Measurements from ENCODE around the gene APOL6.
"Not testable (repeated sequence)": the region's sequence is repeated elsewhere in the genome, so short reads cannot be mapped to it uniquely, and the experiment has no call there.

The APOL6 gene

GRCh38 chr22:35638410-35638809, 9.8 kb upstream of the APOL6 start:
- DNase-seq, result no peak

GRCh38 chr22:35641494-35642120, 6.6 kb upstream of the APOL6 start:
- no peak for DNase-seq

GRCh38 chr22:35642305-35642741, 5.9 kb upstream of the APOL6 start:
- DNase-seq, result no peak

DNA sequence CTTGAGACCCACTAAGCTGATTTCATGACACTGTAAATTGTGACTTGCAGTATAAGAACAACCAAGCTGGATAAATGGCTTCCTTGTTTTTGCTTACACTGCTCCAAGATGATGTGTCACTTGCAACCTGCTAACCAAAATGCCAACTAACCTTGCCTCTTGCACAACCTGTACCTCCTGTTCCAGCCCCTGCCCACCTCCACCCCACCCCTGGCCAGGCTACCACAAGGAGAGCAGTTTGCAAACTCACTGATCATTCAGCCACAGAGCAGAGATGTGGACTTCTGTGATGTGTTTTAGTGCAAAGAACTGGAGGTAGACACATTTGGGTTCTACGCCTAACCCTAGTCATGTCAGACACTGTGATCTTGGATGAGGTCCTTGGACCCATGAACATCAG, 4.3 kb upstream of the APOL6 start:
- DNase-seq, result no peak

DNA sequence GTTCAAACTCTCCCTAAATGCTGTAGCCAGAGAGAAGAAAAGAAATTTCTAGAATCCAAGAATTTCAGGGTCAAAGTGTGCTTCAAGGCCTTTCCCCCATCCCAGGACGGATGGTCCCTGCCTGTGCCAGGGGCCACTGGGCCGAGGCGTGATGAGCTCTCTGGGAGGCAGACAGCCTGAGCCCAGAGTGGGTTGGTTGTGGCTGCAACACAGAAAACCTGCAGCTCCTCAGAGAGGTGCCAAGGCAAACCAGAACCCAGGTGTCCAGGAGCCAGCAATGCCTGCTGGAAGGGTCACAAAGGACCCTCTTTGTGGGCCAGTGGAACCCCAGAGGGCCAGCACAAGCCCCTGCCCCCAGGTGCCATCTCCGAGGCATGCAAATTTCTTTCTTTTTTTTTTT, 2.6 kb upstream of the APOL6 start:
- no peak for DNase-seq

DNA sequence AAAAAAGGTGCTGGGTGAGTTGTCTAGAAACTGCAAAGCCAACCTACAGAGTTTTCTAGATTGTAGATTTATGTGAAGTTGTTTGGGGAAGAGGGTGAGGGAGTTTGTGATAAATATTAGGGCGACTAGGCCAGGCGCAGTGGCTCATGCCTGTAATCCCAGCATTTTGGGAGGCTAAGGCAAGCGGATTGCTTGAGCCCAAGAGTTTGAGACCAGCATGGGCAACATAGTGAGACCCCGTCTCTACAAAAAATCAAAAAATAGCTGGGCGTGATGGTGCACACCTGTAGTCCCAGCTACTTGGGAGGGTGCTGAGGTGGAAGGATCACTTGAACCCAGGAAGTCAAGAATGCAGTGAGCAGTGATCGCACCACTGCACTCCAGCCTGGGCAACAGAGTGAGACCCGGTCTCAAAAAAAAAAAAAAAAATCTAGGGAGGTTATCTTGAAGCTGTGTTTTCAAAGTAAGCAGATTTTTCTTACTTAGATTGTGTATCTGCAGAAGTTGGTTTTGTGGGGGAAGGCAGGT, 844 bp downstream of the APOL6 start:
- no peak for DNase-seq

DNA sequence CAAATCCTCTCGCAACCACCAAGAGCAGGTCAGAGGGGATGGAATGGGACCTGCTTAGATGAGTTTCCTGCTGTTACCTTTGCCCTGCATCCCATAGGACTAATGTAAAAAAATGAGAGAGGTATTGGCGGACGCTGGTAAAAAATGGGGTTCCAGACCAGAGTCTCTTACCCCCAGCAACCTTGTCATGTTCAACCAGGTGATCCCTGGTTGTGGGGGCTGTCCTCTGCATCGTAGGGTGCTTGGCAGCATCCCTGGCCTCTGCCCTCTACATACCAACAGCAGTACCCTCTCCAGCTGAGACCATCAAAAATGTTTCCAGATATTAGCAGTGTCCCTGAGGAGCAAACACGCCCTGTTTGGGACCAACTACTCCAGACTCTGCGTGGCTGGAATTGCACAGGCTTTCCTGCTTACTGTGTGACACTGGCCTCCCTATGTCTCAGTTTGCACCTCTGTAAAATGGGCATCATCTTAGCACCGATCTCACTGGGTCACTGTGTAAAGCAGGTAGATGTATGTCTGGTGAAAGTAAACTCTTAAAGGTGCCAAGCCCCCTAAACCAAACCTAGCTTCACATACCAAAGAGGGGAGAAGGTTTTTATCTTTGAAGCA, 1.5 kb downstream of the APOL6 start:
- DNase-seq, result no peak

DNA sequence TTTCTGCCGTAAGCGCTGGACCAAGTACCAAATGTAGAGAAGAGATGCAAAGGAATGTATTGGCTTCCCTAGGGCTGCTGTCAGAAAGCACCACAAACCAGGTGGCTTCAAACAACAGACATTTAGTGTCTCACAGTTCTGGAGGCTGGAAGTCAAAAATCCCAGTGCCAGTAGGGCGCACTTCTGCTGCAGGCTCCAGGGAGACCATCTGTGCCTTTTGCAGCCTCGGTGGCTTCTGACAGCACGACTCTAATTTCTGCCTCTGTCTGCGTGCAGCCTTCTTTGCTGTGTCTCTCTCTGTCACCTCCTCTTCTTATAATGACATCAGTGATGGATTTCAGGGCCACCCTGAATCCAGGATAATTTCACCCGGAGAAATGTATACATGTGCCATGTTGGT, 2.8 kb downstream of the APOL6 start:
- no peak for DNase-seq

- DNase-seq, result no peak
These were observed 5.6 kb downstream of the APOL6 start for GRCh38 chr22:35653824-35654223.

- DNase-seq, result no peak
These were observed 8.1 kb downstream of the APOL6 start for GRCh38 chr22:35656284-35656752.

DNA sequence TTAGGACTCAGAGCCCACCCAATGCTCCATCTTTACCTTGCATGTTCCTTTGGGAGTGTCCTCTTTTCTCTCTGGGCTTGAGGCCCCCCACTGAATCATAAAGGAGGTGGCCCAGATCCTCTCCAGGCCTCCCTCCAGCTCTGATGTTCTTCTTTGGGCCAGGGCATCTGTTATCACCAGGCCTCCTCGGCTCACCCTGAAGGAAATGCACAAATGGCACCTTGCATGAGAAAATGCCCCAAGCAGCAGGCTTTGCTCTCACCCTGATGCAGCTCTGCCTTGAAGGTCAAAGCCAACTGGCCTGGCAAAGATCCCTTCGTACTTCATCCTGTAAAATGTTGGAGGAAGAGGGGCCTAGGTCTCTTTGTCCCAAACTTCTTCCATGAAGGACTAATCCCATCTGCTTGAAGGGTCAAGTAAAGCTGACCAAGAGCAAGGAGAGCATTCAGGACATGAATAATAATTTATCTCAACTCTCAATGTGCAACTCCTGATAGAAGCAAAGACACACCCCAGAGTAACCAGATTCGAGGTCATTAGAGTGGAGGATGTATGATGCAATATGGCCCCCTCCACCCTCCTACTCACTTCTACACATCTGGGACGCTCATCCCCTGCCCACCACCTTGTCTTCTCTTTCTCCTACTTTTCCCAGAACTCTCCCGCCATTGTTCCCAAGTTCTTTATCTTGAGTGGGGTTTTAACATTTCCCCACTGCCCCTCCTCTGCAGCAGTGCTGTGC, 9.5 kb downstream of the APOL6 start:
- no peak for DNase-seq

DNA sequence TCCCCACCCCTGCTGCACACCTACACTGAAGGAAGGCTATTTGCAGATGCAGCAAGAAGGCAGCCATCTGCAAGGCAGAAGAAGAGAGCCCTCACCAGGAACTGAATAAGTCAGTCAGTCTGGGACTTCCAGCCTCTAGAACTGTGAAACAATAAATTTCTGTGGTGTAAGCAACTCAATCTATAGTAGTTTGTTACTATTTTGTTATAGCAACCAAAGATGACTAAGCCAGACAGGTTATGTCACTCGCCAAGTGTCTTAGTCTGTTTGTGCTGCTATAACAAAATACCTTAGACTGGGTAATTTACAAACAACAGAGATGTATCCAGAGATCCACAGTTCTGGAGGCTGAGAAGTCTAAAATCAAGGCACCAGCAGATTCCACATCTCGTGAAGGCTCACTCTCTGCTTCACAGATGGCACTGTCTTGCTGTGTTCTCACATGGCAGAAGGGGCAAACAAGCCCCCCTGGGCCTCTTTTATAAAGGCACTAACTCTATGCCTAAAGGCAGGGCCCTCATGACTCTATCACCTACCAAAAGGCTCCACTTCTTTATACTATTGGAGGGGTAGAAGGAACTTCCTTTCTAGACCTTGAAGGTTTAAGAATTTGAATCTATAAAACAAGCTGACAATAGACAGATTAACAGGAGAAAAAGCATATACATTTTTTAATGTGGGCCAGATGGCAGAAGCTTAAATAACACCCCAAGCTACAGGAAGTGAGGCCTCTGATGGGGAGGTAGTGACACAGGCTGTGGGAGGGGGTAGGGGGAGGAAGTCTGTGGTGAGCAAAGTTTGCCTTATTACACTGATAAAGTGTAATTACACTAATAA, 12.3 kb downstream of the APOL6 start:
- DNase-seq, result peak; percentile 42

DNA sequence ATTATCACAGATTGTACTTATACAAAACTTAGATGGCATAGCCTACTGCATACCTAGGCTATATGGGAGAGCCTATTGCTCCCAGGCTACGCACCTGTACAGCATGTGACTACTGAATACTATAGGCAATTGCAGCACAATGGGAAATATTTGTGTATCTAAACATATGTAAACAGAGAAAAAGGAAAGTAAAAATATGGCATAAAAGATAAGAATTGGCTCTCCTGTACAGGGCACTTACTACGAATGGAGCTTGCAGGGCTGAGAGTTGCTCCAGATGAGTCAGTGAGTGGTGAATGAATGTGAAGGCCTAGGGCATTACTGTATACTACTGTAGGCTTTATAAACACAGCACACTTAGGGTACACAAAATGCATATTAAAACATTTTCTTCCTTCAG, 13.2 kb downstream of the APOL6 start:
- no peak for DNase-seq

- no peak for DNase-seq
These were observed 14.7 kb downstream of the APOL6 start for GRCh38 chr22:35662914-35663313.

DNA sequence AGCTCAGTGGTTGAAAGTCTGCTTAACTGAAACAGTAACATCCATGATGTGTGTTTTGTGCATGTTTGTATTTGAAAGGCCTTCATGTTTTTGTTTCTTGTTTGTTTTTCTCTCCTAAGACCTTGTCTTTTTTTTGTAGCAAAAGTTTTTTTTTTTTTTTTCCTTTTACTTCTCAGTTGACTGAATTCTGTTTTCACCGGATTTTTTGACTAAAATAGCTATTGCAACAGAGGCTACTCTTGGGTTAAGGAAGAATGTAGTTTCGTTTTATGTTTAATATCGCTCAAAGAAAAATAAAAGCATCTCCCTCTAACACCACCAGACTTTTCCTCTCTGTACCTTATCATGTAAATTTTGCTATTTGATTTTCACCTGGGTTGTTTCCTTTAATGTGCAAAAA, 15.1 kb downstream of the APOL6 start:
- no peak for DNase-seq

DNA sequence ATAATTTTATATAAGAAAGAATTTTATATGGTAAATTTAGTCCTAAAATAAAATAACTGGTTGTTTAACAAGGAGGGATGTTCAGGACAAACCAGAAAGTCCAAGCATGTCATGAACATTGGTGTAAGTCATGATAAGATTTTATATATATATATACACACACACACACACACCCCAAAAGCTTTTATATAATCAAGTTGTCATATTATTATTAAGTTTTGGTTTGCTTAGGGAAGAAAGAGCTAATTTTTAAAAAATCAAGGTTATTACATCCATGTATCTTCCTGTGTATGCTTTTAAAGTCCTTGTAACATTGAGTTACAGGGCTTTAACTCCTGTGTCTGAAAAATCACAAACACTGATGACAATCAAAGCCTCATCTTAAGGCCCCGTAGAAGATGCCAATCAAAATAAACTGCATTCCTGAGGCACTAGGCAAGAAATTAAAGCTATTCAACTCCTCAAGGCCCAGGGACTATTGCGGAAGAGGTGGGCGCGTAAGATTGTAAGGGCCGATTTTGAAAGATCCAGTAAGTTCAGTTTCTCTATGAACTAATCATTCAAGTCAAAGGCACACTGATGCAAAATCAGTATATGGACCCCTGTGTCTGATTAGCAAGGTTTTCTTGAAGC, 16.8 kb downstream of the APOL6 start:
- DNase-seq, result no peak

- DNase-seq, result not testable (repeated sequence)
These were observed 18.5 kb downstream of the APOL6 start for GRCh38 chr22:35666699-35667098.

GRCh38 chr22:35674335-35674734, 26.1 kb downstream of the APOL6 start:
- DNase-seq, result no peak

DNA sequence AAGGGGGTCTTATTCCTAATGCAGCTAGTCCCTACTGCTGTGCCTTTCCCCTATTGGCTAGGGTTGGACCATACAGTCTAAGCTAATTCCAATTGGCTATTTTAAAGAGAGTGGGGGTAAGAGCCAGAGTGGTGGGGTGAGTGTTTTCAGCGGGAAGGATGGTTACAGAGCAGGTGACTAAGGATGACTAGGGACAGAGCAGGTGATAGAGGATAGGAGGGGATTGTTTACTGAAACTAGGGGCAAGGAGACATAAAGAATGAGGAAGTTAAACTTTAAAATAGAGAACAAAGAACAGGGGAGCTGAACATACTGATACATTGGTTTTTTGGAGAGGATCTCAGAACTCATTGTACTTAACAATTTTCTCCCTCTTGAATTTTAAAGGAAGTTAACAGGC, 27.8 kb downstream of the APOL6 start:
- not testable (repeated sequence) for DNase-seq

- no peak for DNase-seq
These were observed 29.4 kb downstream of the APOL6 start for GRCh38 chr22:35677460-35678187.

- DNase-seq, result no peak
These were observed 30.6 kb downstream of the APOL6 start for GRCh38 chr22:35678836-35679235.

GRCh38 chr22:35679492-35679891, 31.2 kb downstream of the APOL6 start:
- not testable (repeated sequence) for DNase-seq

Data from activated CD4-positive, alpha-beta T cell treated with anti-CD3 and anti-CD28 coated beads for 1 hour (primary cell).